Ectodermal cell (in vitro differentiated cells): ENCODE results near the gene B4GALNT1.

ENCODE experiments used
- H3K27ac ChIP-seq: 2 replicates; pipeline ENCODE4 v1.7.0; 2013; ENCODE audit warnings: mild to moderate bottlenecking, low read depth, low read length; ENCODE audit not compliant: insufficient read depth, poor library complexity, severe bottlenecking
- H3K27me3 ChIP-seq: 2 replicates; pipeline ENCODE4 v1.7.0; 2013; ENCODE audit warnings: mild to moderate bottlenecking, low read length; ENCODE audit not compliant: insufficient read depth, control insufficient read depth, poor library complexity, severe bottlenecking
- H3K36me3 ChIP-seq: one replicate; pipeline ENCODE4 v1.7.0; 2013; ENCODE audit warnings: low read length; ENCODE audit not compliant: control insufficient read depth, insufficient read depth
- H3K4me1 ChIP-seq: one replicate; pipeline ENCODE4 v1.7.0; 2013; ENCODE audit warnings: low read length; ENCODE audit not compliant: control insufficient read depth, insufficient read depth
- H3K4me3 ChIP-seq: 2 replicates; pipeline ENCODE4 v1.7.0; 2013; ENCODE audit warnings: low read depth, low read length, control low read depth; ENCODE audit not compliant: insufficient read depth
- H3K9me3 ChIP-seq: 2 replicates; pipeline ENCODE4 v1.7.0; 2013; ENCODE audit warnings: mild to moderate bottlenecking, low read length, moderate library complexity; ENCODE audit not compliant: control insufficient read depth
- WGBS, 2 experiments: methylation state at CpG; one replicate each; pipeline ENCODE4 v1.1.7; 2013; ENCODE audit warnings: missing lambda C conversion rate in 2 of 2; 5-methylcytosine and 5-hydroxymethylcytosine counted together

B4GALNT1 gene

DNA sequence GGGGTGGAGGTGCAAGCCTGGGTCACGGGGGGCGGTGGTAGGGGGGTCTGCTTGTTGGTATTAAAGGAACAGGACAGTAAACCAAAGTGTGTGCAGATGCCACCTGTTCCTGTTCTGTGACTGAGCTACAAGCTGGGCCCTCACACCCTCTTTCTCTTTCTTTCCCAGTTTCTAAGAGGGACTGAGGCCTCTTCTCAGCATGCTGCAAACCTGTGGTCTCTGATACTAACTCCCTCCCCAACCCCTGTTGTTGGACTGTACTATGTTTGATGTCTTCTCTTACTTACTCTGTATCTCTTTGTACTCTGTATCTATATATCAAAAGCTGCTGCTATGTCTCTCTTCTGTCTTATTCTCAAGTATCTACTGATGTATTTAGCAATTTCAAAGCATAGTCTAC lies 49.0 kb downstream of the B4GALNT1 start:
- H3K4me3 ChIP-seq = no peak overlapping the region
- no peak overlapping the region for H3K27ac ChIP-seq
- no peaks in the 10 kb centered on the region for H3K4me1 ChIP-seq
- H3K36me3 ChIP-seq = peaks cover 4% of the 10 kb centered on the region
- H3K9me3 ChIP-seq = no peaks in the 10 kb centered on the region
- H3K27me3 ChIP-seq = peaks cover 6% of the 10 kb centered on the region
- 88 to 96% methylated on average over 2 of the region's 2 CpGs for WGBS, 2 experiments

DNA sequence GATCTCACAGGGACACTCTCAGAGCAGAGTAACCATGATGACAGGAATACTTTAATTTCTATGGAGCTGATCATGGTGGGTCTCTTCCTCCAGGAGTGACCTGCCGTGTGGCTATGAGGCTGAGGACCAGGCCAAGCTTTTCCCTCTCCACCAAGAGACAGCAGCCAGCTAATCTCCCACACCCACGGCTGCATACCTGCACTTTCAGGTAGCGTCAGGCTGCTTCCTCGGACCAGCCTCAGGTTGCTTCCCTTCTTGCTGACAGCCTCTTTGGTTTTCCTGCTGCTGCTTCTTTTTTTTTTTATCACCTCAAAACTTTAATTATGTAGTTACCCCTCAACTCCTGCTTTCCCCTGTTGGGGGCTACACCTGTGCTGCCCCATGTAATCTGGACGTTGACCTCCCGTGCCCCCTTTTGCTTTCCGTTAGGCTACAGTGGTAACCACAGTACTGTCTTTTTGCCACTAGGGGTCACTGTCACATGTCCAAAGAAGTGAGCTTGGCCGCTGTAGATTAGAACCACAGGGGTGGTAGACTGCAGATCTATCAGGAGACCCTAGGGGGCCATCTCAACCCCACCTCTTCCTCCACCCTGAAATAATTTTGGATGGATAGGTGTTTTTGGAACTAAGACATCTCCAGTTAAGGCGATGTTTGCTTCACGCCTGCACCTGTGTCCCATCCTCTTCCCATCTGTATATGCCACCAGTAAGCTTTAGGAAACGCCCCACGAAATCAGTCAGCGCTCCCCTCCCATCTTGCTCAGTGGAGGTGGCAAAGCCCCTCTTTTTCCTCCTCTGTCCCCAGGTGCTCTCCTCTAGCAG lies 49.8 kb downstream of the B4GALNT1 start:
- no peaks in the 10 kb centered on the region for H3K4me1 ChIP-seq
- H3K36me3 ChIP-seq = peaks cover 4% of the 10 kb centered on the region
- no peak overlapping the region for H3K27ac ChIP-seq
- peaks cover 4% of the 10 kb centered on the region for H3K27me3 ChIP-seq
- no peak overlapping the region for H3K4me3 ChIP-seq
- WGBS, 2 experiments = 66 to 69% methylated on average over 13 of the region's 13 CpGs
- H3K9me3 ChIP-seq = no peaks in the 10 kb centered on the region

DNA sequence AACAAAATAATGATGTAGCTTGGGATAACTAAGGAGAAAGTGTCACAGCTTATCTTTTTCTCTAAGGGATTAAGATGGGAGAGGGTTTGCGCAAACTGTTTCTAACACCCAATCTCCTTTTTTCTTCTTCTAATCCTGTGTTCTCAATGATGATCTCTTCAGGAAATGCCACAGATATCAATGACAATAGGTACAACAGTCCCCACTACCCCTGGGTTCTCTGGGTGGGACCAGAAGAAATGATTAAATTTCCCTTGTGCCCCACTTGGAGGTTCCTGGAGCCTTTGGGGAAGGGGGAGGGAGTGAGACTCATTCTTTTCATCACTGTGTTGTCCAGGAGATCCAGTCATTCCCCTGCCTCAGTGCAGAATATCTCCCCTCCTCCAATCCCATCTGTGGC lies 50.6 kb downstream of the B4GALNT1 start:
- H3K36me3 ChIP-seq = peaks cover 8% of the 10 kb centered on the region
- 91 to 100% methylated on average over 1 of the region's 1 CpG for WGBS, 2 experiments
- H3K27ac ChIP-seq = no peak overlapping the region
- H3K9me3 ChIP-seq = no peaks in the 10 kb centered on the region
- H3K4me3 ChIP-seq = no peak overlapping the region
- no peaks in the 10 kb centered on the region for H3K4me1 ChIP-seq
- H3K27me3 ChIP-seq = no peaks in the 10 kb centered on the region

DNA sequence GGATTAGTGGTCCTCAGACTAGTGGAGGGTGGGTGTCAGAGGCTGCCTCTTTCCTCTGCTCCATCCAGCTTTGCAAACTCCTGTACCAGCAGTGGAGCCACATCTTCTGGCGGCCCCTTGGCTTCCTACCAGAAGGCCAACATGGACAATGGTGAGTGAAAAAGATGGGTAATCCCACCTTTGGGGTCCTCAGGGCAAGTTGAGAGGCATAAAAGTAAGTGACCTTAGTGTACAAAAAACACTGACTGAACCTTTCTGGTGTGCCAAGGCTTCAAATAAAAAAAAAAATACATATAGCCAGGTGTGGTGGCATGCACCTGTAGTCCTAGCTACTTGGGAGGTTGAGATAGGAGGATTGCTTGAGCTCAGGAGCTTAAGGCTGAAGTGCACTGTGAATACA lies 51.2 kb downstream of the B4GALNT1 start:
- Histone ChIP-seq H3K4me3 (no peak overlapping the region), H3K27ac (no peak overlapping the region), H3K36me3 (peaks cover 8% of the 10 kb centered on the region), H3K9me3 (no peaks in the 10 kb centered on the region), H3K4me1 (no peaks in the 10 kb centered on the region), H3K27me3 (no peaks in the 10 kb centered on the region)
- 93 to 97% methylated on average over 1 of the region's 1 CpG for WGBS, 2 experiments

DNA sequence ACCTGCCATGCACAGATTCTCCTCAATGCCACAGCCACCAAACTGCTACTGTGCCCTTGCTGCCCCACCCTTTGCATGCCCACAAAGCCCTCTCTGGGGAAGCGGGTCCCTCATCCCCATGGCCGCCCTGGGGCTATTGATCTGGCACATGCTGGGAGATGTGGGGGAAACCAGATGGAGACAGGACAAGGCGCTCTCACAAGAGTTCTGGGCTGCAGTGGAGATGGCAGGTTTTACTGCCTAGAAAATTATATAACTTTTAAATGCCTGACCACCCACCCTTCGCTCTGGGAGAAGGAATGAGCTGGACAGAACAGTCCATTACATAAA lies 52.6 kb downstream of the B4GALNT1 start:
- peaks cover 21% of the 10 kb centered on the region for H3K36me3 ChIP-seq
- no peaks in the 10 kb centered on the region for H3K4me1 ChIP-seq
- WGBS, 2 experiments = 91 to 93% methylated on average over 4 of the region's 4 CpGs
- no peaks in the 10 kb centered on the region for H3K9me3 ChIP-seq
- H3K27ac ChIP-seq = no peak overlapping the region
- no peaks in the 10 kb centered on the region for H3K27me3 ChIP-seq
- no peak overlapping the region for H3K4me3 ChIP-seq

DNA sequence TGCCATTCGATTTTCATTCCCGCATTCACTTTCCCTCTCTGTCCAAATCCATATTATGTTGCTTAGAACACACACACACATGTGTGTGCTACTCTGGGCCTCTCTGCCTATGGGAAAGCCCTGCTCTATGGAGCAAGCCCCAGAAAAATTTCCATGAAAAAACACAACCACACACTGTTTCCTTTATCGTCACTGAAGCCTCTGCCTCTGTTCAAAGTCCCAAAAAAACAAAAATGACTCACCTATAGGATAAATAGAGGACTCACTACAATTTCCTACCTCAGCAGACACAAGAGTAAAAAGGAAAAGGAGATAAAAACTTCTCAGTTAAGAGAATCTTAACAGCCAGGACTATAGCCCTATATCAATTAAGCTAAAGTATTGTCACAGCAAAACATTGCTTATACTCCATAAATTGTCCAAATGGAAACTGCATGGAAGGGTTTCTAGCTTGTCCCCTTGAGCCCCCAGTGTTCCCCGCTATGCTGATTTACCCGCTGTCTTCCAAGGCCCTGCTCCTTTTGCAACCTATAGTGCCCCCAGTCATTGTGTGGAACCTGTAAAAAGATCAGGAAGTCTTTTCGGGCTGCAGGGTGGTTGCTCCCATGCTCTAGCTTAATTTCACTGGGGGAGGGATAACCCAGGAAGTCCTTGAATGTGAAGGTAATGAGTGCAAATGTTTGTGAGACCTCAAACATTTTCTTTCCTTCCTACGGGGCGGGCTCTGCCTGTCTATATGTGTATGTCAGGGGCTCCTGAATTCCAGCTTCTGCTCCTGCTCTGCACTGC lies 53.1 kb downstream of the B4GALNT1 start:
- Histone ChIP-seq H3K4me1 (no peaks in the 10 kb centered on the region), H3K27me3 (no peaks in the 10 kb centered on the region), H3K9me3 (no peaks in the 10 kb centered on the region), H3K27ac (no peak overlapping the region), H3K36me3 (peaks cover 23% of the 10 kb centered on the region), H3K4me3 (no peak overlapping the region)
- WGBS, 2 experiments = 89 to 94% methylated on average over 8 of the region's 8 CpGs

DNA sequence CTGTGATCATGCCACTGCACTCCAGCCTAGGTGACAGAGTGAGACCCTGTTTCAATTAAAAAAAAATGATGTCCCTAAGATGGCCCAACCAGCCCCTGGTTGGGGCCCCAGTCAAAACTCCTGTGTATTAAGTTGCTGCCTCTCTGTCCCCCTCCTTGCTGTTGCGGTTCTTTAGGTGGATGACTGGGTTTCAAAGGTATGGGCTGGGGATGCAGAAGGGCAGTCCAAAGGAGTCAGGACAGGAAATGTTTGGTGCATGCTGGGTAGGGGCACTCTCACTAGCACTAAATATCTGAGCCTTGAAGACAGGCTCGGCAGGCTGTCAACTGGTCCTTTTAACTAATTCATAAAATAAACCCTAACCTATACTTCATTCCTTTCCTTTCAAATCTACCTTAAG lies 54.0 kb downstream of the B4GALNT1 start:
- no peaks in the 10 kb centered on the region for H3K9me3 ChIP-seq
- H3K4me1 ChIP-seq = no peaks in the 10 kb centered on the region
- H3K36me3 ChIP-seq = peaks cover 27% of the 10 kb centered on the region
- H3K27me3 ChIP-seq = no peaks in the 10 kb centered on the region
- no peak overlapping the region for H3K27ac ChIP-seq
- 91 to 92% methylated on average over 2 of the region's 2 CpGs for WGBS, 2 experiments
- no peak overlapping the region for H3K4me3 ChIP-seq

DNA sequence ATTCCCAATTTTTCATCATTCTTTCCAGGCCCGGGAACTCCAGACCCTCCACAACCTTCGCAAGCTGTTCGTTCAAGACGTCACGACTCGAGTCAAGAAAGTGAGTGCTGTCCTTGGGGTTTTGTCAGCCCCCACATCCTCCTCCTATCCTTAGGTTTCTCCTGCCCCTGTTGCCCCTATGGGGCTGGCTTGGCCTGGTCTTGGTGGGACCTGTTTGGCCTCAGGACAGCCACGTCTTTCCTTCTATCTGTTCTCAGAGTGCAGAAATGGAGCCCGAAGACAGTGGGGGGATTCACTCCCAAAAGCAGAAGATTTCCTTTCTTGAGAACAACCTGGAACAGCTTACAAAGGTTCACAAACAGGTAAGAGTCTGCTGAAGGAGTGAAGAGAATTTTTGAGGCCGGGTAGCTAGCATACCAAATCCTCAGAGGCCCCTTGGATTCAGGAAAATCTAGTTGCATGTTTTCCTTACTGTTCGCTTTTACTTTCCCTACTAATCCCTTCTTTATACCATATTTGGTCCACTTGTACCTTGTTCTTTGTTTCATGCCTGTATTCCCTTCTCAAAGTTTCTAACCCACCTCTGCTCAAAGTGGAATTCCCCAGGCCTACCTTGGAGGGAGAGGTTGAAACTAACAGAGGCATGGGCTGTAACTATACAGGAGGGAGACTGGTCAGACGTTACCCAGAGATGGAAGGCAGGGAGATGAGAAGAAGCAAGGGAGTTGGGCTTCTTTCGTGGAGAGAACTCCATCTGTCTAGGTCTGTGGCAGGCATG lies 54.8 kb downstream of the B4GALNT1 start:
- no peaks in the 10 kb centered on the region for H3K9me3 ChIP-seq
- no peak overlapping the region for H3K27ac ChIP-seq
- no peak overlapping the region for H3K4me3 ChIP-seq
- 95% methylated on average over 12 of the region's 12 CpGs for WGBS, 2 experiments
- peaks cover 27% of the 10 kb centered on the region for H3K36me3 ChIP-seq
- no peaks in the 10 kb centered on the region for H3K27me3 ChIP-seq
- H3K4me1 ChIP-seq = no peaks in the 10 kb centered on the region

DNA sequence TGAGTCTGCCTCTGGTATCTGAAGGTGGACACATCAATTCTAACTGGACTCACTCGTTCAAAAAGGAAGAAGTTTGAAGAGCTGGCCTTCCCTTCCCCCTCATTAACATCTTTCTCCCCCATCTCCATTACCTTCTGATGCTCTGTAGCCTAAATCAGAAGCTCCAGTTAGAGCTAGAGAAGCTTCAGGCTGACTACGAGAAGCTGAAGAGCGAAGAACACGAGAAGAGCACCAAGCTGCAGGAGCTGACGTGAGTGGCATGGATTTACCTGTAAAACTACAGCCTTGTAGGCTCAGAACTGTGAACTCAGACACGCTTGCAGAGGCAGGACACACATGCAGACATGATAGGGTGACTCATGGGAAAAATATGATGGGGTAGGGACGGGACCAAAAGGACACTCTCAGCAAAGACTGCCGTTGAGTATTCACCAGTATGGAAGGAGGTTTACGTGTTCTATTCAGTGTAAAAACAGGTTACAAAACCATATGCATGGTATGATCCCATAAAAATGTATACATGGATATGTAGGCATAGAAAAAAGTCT lies 56.3 kb downstream of the B4GALNT1 start:
- no peaks in the 10 kb centered on the region for H3K9me3 ChIP-seq
- no peaks in the 10 kb centered on the region for H3K4me1 ChIP-seq
- H3K27me3 ChIP-seq = no peaks in the 10 kb centered on the region
- H3K4me3 ChIP-seq = no peak overlapping the region
- H3K36me3 ChIP-seq = peaks cover 37% of the 10 kb centered on the region
- WGBS, 2 experiments = 91 to 96% methylated on average over 9 of the region's 9 CpGs
- H3K27ac ChIP-seq = no peak overlapping the region
